ENCODE measurements around the gene BTNL8.

Gene BTNL8

DNA sequence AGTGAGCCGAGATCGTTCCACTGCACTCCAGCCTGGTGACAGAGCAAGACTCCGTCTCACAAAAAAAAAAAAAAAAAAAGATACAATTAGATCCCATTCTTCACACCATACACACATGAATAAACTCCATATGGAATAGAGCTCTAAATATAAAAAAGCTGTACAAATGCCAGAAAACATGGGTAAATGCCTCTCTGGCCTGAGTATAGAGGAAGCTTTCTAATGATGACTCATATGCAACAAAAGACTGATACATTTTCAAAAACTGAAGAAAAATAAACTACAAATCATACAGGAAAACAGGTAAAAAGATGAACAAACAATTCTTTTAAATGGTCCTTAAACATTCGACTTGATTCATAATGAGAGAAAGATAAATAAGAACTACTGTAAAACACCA is 46.5 kb upstream of the BTNL8 start:
- H3K27me3 ChIP-seq (ENCODE audit: insufficient read depth, low read length) = no peaks in the 10 kb centered on the region
- H4K20me1 ChIP-seq (ENCODE audit: insufficient read depth, low read length) = no peaks in the 10 kb centered on the region
- TF ChIP-seq, protein P1, sequence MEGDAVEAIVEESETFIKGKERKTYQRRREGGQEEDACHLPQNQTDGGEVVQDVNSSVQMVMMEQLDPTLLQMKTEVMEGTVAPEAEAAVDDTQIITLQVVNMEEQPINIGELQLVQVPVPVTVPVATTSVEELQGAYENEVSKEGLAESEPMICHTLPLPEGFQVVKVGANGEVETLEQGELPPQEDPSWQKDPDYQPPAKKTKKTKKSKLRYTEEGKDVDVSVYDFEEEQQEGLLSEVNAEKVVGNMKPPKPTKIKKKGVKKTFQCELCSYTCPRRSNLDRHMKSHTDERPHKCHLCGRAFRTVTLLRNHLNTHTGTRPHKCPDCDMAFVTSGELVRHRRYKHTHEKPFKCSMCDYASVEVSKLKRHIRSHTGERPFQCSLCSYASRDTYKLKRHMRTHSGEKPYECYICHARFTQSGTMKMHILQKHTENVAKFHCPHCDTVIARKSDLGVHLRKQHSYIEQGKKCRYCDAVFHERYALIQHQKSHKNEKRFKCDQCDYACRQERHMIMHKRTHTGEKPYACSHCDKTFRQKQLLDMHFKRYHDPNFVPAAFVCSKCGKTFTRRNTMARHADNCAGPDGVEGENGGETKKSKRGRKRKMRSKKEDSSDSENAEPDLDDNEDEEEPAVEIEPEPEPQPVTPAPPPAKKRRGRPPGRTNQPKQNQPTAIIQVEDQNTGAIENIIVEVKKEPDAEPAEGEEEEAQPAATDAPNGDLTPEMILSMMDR (IDR thresholded peaks at IDR 0.05; ENCODE audit: low read length) = no peak
- TF ChIP-seq EZH2 (IDR thresholded peaks at IDR 0.05; ENCODE audit: borderline replicate concordance, low read length) = no peak
- no peaks in the 10 kb centered on the region for H3K79me2 ChIP-seq (ENCODE audit: insufficient read depth, low read length)
- no peak overlapping the region for H3K4me3 ChIP-seq (ENCODE audit: low read depth, low read length, poor library complexity, severe bottlenecking)
- peaks cover 89% of the 10 kb centered on the region for H3K36me3 ChIP-seq (ENCODE audit: insufficient read depth, low read length)
- peaks cover 40% of the 10 kb centered on the region for H3K9me3 ChIP-seq (ENCODE audit: low read length)
- H3K27ac ChIP-seq (ENCODE audit: low read depth, low read length, poor library complexity, severe bottlenecking) = no peak overlapping the region
- no peak overlapping the region for H2AFZ ChIP-seq (ENCODE audit: low read length)
- H3K4me1 ChIP-seq (ENCODE audit: insufficient read depth, low read length, severe bottlenecking) = no peaks in the 10 kb centered on the region
- no peaks in the 10 kb centered on the region for H3F3A ChIP-seq (ENCODE audit: insufficient read depth, low read length)
- no peak overlapping the region for H3K4me2 ChIP-seq (ENCODE audit: low read length)
- H3K9me2 ChIP-seq (ENCODE audit: low read depth, low read length) = no peaks in the 10 kb centered on the region
- H3K9ac ChIP-seq (ENCODE audit: low read length) = no peak overlapping the region

DNA sequence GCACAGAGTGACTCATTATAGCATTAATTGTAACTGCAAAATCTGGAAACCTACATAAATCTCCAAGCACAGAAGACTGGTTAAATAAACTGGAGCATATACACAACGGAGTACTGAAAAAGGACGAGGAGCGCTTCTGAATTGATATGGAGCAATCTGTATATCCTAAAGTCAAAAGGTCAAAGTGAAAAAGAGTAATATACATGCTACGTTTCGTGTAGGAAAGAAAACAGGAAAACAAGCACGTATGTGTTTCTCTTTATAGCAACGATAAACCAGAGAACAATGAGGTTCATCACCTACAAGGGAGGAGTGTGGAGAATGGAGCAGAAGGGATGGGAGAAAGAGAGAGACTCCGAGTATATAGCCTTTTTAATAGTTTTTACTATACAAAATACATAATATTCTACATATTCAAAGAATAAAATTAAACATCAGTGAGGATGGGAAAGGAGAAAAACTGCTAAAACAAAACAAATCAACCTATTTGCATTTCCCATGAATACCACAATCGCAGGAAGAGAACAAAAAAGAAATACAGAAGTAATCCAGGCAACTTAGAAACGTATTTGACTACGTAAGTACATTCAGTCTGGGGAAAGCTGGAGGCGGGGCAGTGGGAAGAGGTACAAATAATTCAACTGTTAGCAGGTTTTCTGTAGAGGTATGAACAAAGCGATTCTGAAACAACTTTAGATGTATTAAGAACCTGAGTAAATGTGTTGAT is 45.7 kb upstream of the BTNL8 start:
- no peaks in the 10 kb centered on the region for H3K79me2 ChIP-seq (ENCODE audit: insufficient read depth, low read length)
- no peaks in the 10 kb centered on the region for H3K4me1 ChIP-seq (ENCODE audit: insufficient read depth, low read length, severe bottlenecking)
- H3K9me2 ChIP-seq (ENCODE audit: low read depth, low read length) = no peaks in the 10 kb centered on the region
- no peak overlapping the region for H3K4me2 ChIP-seq (ENCODE audit: low read length)
- H3K4me3 ChIP-seq (ENCODE audit: low read depth, low read length, poor library complexity, severe bottlenecking) = no peak overlapping the region
- no peaks in the 10 kb centered on the region for H3F3A ChIP-seq (ENCODE audit: insufficient read depth, low read length)
- no peak for TF ChIP-seq EZH2 (IDR thresholded peaks at IDR 0.05; ENCODE audit: borderline replicate concordance, low read length)
- TF ChIP-seq, protein P1 (IDR thresholded peaks at IDR 0.05; ENCODE audit: low read length) = no peak
- H3K36me3 ChIP-seq (ENCODE audit: insufficient read depth, low read length) = peaks cover 81% of the 10 kb centered on the region
- H3K27me3 ChIP-seq (ENCODE audit: insufficient read depth, low read length) = no peaks in the 10 kb centered on the region
- H3K9ac ChIP-seq (ENCODE audit: low read length) = no peak overlapping the region
- no peak overlapping the region for H3K27ac ChIP-seq (ENCODE audit: low read depth, low read length, poor library complexity, severe bottlenecking)
- H2AFZ ChIP-seq (ENCODE audit: low read length) = no peak overlapping the region
- peaks cover 36% of the 10 kb centered on the region for H3K9me3 ChIP-seq (ENCODE audit: low read length)
- H4K20me1 ChIP-seq (ENCODE audit: insufficient read depth, low read length) = no peaks in the 10 kb centered on the region

DNA sequence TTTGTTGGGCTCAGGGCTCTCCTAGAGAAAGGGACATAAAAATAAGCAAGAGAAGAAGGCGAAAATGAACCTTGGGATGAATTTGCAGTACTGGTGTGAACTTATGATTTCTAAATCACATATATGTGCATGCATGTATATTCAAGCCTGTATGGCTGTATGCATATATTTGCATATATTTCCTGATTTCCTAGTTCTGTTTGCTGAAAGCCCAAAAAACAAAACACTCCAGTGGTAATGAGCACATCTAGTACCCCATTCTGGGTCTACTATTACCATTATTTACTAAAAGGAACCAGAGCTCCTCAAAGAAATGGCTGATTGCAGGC is 45.1 kb upstream of the BTNL8 start:
- H3K27me3 ChIP-seq (ENCODE audit: insufficient read depth, low read length) = no peaks in the 10 kb centered on the region
- H3F3A ChIP-seq (ENCODE audit: insufficient read depth, low read length) = no peaks in the 10 kb centered on the region
- no peaks in the 10 kb centered on the region for H3K79me2 ChIP-seq (ENCODE audit: insufficient read depth, low read length)
- H4K20me1 ChIP-seq (ENCODE audit: insufficient read depth, low read length) = no peaks in the 10 kb centered on the region
- no peaks in the 10 kb centered on the region for H3K9me2 ChIP-seq (ENCODE audit: low read depth, low read length)
- H3K4me1 ChIP-seq (ENCODE audit: insufficient read depth, low read length, severe bottlenecking) = no peaks in the 10 kb centered on the region
- H3K4me3 ChIP-seq (ENCODE audit: low read depth, low read length, poor library complexity, severe bottlenecking) = no peak overlapping the region
- no peak overlapping the region for H3K27ac ChIP-seq (ENCODE audit: low read depth, low read length, poor library complexity, severe bottlenecking)
- no peak overlapping the region for H2AFZ ChIP-seq (ENCODE audit: low read length)
- H3K4me2 ChIP-seq (ENCODE audit: low read length) = no peak overlapping the region
- TF ChIP-seq, protein P1 (IDR thresholded peaks at IDR 0.05; ENCODE audit: low read length) = no peak
- no peak for TF ChIP-seq EZH2 (IDR thresholded peaks at IDR 0.05; ENCODE audit: borderline replicate concordance, low read length)
- no peak overlapping the region for H3K9ac ChIP-seq (ENCODE audit: low read length)
- H3K9me3 ChIP-seq (ENCODE audit: low read length) = peaks cover 30% of the 10 kb centered on the region
- H3K36me3 ChIP-seq (ENCODE audit: insufficient read depth, low read length) = peaks cover 81% of the 10 kb centered on the region

Data from OCI-LY1 (cell line).